Central memory CD4-positive, alpha-beta T cell (primary cell): ENCODE data around the gene IZUMO1R.
"Not testable (repeated sequence)": the region's sequence is repeated elsewhere in the genome, so short reads cannot be mapped to it uniquely, and the experiment has no call there.

Experiments
- DNase-seq: peaks from one replicate; pipeline ENCODE4 v3.0.0; 2022

The IZUMO1R gene

DNA sequence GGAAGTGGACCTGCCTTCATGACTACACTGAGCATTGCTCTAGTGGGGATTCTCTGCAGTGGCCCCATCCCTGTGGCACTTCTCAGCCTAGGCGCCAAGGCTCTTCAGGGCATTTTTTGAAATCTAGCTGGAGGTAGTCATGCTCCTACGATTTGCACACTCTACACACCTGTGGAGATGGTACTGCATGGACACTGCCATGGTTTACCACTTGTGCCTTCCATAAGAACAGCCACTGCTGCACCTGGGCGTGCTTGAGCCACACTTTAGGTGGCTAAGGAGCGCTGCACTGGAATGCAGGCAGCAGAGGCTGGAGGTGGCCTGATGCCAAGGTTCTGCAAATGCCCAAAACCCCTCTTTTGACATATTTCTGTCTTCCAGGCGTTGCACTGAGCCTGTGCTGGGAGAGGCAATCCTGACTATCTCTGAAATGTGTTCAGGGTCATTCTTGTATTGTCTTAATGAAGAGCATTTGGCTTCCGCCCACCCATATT lies 24.3 kb downstream of the IZUMO1R start:
- no peak for DNase-seq

DNA sequence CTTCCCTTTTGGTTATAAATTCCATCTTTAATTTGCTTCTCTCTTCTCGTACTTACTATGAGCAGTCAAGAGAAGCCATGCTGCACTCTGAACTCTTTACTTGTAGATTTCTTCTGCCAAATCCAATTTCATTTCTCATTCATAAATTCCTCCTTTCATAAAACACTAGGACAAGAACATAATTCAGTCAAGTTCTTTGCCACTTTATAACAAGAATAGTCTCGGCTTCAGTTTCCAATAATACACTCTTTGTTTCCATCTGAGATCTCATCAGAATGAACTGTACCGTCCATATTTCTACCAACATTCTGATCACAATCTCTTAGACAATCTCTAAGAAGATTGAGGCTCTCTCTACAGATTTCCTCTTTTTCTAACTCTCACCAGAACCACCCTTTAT lies 25.1 kb downstream of the IZUMO1R start:
- DNase-seq: no peak

DNA sequence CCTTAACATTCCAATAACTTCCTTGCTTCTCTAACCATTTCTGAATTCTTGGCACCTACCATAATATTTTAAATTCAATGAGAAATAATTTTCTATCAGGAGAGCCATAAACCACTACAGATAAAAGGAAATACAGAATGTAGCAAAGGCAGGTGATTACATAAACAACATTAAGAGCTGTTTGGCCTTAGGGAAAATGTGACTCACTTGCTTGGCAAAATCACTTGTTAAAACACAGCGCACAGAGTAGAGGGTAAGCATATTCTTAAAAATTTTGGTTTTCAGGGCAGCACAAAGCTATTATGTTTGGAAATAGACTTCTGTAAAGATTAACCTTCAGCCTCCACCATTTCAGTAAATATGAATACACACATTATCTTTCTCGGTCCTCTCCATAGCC lies 26.4 kb downstream of the IZUMO1R start:
- no peak for DNase-seq

DNA sequence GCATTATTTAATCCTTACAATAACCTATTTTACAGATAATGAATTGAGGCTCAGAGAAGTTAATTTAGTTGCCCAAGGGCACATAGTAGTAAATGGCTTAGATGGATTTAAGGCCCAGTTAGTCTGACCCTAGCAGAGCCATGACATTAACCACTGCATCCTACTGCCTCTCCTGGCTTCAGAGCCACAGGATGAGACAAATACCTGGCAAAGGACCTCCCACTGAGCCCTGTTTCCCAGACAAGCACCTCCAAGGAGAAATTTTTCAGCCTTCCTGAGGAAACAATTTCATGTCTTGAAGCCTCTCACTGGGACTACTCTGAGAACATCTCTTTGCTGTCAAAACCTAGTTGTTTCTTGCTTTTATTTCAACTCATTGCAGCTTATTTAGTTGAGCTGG lies 28.4 kb downstream of the IZUMO1R start:
- no peak for DNase-seq

DNA sequence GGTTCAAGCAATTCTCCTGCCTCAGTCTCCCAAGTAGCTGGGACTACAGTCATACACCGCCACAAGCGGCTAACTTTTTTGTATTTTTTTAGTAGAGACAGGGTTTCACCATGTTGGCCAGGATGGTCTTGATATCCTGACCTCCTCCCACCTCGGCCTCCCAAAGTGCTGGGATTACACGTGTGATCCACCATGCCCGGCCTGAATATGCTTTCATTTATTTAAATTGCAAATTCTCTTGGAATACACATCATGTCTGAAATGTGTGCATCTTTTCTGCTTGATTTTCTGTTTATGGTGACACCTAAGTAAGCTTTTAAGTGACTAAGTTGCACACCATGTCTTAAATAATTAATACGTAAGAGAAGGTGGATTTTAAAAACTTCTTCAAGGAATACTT lies 31.7 kb downstream of the IZUMO1R start:
- no peak for DNase-seq

DNA sequence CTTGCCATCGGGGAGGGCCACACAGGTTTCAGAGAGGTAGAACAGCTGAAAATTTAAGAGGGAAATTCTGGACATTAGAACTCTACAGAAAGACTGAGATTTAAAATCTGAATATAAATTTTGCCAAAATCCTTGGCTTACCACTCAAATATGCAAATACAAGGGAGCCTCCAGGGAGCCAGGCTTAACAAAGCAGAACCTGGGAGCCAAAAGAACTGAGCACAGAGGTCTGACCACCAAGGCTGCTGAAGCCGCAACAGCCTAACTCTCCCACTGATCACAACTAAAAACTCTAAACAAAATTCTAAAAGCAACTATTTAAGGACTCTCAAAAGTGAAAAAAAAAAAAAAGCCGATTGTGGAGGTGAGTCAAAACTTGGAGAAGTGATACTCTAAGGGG lies 34.3 kb downstream of the IZUMO1R start:
- no peak for DNase-seq

DNA sequence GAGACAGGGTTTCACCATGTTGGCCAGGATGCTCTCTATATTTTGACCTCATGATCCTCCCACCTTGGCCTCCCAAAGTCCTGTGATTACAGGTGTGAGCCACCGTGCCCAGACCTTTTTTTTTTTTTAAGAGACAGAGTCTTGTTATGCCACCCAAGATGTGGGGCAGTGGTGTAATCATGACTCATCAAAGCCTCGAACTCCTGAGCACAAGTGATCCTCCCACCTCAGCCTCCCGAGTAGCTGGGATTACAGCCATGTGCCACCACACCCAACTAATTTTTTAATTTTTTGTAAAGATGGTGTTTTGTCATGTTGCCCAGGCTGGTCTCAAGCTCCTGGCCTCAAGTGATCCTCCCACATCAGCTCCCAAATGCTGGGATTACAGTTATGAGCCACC lies 37.9 kb downstream of the IZUMO1R start:
- no peak for DNase-seq

DNA sequence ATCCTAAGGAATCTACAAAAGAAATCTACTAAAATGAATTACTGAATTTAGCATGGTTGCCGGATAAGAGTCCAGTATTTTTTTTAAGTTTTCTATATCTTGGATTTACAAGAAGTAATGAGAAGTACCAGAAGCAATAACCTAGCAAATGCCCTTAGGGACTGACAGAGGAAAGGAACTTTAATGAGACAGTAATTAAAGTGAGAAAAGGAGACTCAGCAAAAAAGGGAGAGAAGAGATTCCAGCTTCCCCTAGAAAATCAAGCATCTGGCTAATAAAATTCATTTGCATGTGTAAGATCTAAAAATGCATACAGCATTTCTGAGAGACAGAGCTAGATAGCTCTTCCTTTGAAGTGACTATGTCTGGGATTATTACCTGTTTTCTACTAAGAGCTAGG lies 39.1 kb downstream of the IZUMO1R start:
- DNase-seq: no peak

DNA sequence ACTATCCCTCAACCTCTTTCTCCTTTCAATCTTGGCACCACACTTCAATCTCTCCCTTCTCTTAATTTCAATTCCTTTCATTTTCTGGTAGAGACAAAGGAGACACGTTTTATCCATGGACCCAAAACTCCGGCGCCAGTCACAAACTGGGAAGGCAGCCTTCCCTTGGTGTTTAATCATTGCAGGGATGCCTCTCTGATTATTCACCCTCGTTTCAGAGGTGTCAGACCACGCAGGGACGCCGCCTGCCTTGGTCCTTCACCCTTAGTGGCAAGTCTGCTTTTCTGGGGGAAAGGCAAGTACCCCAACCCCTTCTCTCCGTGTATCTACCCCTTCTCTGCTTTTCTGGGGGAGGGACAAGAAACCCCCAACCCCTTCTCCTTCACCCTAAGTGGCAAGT lies 41.9 kb downstream of the IZUMO1R start:
- DNase-seq: not testable (repeated sequence)

DNA sequence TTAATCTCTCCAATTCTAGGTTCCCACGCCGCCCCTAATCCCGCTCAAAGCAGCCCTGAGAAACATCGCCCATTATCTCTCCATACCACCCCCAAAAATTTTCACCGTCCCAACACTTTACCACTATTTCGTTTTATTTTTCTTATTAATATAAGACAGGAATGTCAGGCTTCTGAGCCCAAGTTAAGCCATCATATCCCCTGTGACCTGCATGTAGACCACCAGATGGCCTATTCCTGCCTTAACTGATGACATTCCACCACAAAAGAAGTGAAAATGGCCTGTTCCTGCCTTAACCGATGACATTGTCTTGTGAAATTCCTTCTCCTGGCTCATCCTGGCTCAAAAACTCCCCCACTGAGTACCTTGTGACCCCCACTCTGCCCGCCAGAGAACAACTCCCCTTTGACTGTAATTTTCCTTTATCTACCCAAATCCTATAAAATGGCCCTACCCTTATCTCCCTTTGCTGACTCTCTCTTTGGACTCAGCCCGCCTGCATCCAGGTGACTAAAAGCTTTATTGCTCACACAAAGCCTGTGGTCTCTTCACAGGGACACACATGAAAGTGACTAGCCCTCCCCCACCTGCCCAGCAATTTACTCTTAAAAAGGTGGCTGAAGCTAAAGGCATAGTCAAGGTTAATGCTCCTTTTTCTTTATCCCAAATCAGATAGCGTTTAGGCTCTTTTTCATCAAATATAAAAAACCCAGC lies 46.6 kb downstream of the IZUMO1R start:
- DNase-seq: not testable (repeated sequence)
